ENCODE results near the gene EIPR1.

DNA sequence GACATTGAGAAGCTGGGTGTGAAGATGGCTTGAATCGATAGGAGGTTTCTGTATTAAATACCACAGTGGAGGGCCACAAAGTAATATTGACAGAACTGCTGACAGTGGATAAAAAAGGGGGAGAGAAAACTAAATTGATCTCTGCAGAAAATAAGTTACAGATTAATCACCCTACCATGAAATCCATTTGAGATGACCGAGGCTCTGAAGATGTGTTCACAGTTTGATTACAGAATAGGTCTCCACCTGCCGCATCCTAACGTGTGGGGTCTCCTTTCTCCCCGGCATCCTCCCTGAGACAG lies 165.6 kb downstream of the EIPR1 start:
- TF ChIP-seq, protein P1, sequence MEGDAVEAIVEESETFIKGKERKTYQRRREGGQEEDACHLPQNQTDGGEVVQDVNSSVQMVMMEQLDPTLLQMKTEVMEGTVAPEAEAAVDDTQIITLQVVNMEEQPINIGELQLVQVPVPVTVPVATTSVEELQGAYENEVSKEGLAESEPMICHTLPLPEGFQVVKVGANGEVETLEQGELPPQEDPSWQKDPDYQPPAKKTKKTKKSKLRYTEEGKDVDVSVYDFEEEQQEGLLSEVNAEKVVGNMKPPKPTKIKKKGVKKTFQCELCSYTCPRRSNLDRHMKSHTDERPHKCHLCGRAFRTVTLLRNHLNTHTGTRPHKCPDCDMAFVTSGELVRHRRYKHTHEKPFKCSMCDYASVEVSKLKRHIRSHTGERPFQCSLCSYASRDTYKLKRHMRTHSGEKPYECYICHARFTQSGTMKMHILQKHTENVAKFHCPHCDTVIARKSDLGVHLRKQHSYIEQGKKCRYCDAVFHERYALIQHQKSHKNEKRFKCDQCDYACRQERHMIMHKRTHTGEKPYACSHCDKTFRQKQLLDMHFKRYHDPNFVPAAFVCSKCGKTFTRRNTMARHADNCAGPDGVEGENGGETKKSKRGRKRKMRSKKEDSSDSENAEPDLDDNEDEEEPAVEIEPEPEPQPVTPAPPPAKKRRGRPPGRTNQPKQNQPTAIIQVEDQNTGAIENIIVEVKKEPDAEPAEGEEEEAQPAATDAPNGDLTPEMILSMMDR (IDR thresholded peaks at IDR 0.05; ENCODE audit: poor library complexity, severe bottlenecking), result no peak
- TF ChIP-seq POLR2AphosphoS5 (IDR thresholded peaks at IDR 0.05), result no peak
- no peak for TF ChIP-seq RAD21 (conservative IDR thresholded peaks at IDR 0.05)
- no peak for TF ChIP-seq EZH2 (IDR thresholded peaks at IDR 0.05; ENCODE audit: borderline replicate concordance, insufficient read depth, low read length, poor library complexity, severe bottlenecking)
- TF ChIP-seq, protein P2, sequence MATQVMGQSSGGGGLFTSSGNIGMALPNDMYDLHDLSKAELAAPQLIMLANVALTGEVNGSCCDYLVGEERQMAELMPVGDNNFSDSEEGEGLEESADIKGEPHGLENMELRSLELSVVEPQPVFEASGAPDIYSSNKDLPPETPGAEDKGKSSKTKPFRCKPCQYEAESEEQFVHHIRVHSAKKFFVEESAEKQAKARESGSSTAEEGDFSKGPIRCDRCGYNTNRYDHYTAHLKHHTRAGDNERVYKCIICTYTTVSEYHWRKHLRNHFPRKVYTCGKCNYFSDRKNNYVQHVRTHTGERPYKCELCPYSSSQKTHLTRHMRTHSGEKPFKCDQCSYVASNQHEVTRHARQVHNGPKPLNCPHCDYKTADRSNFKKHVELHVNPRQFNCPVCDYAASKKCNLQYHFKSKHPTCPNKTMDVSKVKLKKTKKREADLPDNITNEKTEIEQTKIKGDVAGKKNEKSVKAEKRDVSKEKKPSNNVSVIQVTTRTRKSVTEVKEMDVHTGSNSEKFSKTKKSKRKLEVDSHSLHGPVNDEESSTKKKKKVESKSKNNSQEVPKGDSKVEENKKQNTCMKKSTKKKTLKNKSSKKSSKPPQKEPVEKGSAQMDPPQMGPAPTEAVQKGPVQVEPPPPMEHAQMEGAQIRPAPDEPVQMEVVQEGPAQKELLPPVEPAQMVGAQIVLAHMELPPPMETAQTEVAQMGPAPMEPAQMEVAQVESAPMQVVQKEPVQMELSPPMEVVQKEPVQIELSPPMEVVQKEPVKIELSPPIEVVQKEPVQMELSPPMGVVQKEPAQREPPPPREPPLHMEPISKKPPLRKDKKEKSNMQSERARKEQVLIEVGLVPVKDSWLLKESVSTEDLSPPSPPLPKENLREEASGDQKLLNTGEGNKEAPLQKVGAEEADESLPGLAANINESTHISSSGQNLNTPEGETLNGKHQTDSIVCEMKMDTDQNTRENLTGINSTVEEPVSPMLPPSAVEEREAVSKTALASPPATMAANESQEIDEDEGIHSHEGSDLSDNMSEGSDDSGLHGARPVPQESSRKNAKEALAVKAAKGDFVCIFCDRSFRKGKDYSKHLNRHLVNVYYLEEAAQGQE (IDR thresholded peaks at IDR 0.05; ENCODE audit: borderline replicate concordance), result no peak

Data from neural cell (in vitro differentiated cells).